GM12878 (cell line): ENCODE results near the gene ALOXE3.

Experiments used
- CHD2 ChIP-seq: IDR thresholded peaks from 2 replicates; pipeline ENCODE4 v1.6.1; 2011; ENCODE audit warnings: low read depth, low read length, improper control_type of control experiment, borderline replicate concordance
- CREM ChIP-seq: IDR thresholded peaks from 2 replicates; pipeline ENCODE4 v1.6.1; 2014; ENCODE audit warnings: antibody characterized with exemption, low read depth
- EZH2 ChIP-seq: IDR thresholded peaks from 2 replicates; pipeline ENCODE4 v1.6.1; 2012; ENCODE audit warnings: low read depth, mild to moderate bottlenecking, control low read depth, inconsistent platforms, low read length, borderline replicate concordance; ENCODE audit not compliant: control insufficient read depth
- HDGF ChIP-seq: fragments of 450-650 bp; IDR thresholded peaks from 2 replicates; pipeline ENCODE4 v1.6.1; 2016; ENCODE audit warnings: antibody characterized with exemption
- POLR2A ChIP-seq: IDR thresholded peaks from 2 replicates; pipeline ENCODE4 v1.6.1; 2011; ENCODE audit warnings: low read depth, mild to moderate bottlenecking, low read length
- POLR2AphosphoS5 ChIP-seq: IDR thresholded peaks from 2 replicates; pipeline ENCODE4 v1.6.1; 2011; ENCODE audit warnings: mild to moderate bottlenecking, low read length, inconsistent platforms
- RB1 ChIP-seq: fragments of 450-650 bp; formaldehyde crosslinking; IDR thresholded peaks from 2 replicates; pipeline ENCODE4 v1.6.1; 2017; ENCODE audit warnings: mild to moderate bottlenecking, borderline replicate concordance
- REST ChIP-seq: IDR thresholded peaks from 2 replicates; pipeline ENCODE4 v1.6.1; 2012; ENCODE audit warnings: mild to moderate bottlenecking, low read depth, low read length
- SMAD1 ChIP-seq: fragments of 450-650 bp; IDR thresholded peaks from 2 replicates; pipeline ENCODE4 v1.6.1; 2018; ENCODE audit warnings: mild to moderate bottlenecking, low read depth; ENCODE audit not compliant: partially characterized antibody
- YY1 ChIP-seq: IDR thresholded peaks from 2 replicates; pipeline ENCODE4 v1.6.1; 2011; ENCODE audit warnings: low read depth, mild to moderate bottlenecking, low read length
- TF ChIP-seq, protein P1 (sequence below), 3 experiments: IDR thresholded peaks in 2 of 3; conservative IDR thresholded peaks in 1 of 3; 2 replicates each; pipeline ENCODE4 v1.5.1; 2011; ENCODE audit warnings: low read depth in 3 of 3, low read length in 3 of 3, mild to moderate bottlenecking in 3 of 3, control low read depth in 2 of 3, moderate library complexity in 2 of 3, inconsistent platforms in 1 of 3, mixed read lengths in 1 of 3; ENCODE audit not compliant: control insufficient read depth in 2 of 3, insufficient read depth in 1 of 3; ENCODE audit errors: extremely low read depth in 1 of 3
- TF ChIP-seq, protein P2 (sequence below): IDR thresholded peaks from 2 replicates; pipeline ENCODE4 v1.6.1; 2011; ENCODE audit warnings: low read depth, low read length, improper control_type of control experiment, borderline replicate concordance

DNA sequence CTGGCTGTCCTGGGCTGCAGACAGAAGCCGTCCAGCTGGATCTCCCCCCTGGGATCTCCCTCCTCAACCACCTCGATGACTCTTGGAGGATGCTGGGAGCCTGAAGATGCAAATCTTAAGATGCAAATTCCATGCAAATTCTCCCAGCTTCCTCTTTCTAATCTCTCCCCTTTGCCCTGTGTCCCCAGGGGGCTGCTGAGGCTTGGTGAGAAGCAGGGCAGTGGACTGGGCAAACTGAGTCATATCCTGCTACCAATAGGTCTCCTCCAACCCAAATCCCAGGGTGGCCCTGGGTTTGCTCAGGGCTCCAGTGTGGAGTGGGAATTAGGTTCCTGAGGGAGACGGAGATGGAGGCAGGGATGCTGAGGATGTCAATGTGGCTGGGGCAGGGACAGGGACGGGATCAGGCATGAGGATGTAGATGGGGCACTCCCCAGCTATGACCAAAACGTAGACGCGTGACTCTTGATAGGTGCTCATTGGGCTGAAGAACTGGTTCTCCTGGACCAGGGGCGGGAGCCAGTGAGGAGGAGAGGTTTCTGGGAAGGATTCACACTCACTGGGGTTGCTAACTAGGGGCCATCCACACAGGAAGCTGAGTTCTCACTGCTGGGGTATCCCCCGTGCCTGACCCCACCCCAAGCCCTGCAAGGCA, 27.2 kb downstream of the ALOXE3 start:
- TF ChIP-seq, protein P1, sequence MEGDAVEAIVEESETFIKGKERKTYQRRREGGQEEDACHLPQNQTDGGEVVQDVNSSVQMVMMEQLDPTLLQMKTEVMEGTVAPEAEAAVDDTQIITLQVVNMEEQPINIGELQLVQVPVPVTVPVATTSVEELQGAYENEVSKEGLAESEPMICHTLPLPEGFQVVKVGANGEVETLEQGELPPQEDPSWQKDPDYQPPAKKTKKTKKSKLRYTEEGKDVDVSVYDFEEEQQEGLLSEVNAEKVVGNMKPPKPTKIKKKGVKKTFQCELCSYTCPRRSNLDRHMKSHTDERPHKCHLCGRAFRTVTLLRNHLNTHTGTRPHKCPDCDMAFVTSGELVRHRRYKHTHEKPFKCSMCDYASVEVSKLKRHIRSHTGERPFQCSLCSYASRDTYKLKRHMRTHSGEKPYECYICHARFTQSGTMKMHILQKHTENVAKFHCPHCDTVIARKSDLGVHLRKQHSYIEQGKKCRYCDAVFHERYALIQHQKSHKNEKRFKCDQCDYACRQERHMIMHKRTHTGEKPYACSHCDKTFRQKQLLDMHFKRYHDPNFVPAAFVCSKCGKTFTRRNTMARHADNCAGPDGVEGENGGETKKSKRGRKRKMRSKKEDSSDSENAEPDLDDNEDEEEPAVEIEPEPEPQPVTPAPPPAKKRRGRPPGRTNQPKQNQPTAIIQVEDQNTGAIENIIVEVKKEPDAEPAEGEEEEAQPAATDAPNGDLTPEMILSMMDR (IDR thresholded peaks at IDR 0.05 in 2 of 3, conservative IDR thresholded peaks at IDR 0.05 in 1 of 3; ENCODE audit: control insufficient read depth in 2 of 3, extremely low read depth in 1 of 3, insufficient read depth in 1 of 3, low read depth in 3 of 3, low read length in 3 of 3), result no peak
- TF ChIP-seq REST (no peak), POLR2AphosphoS5 (no peak), POLR2A (no peak), RB1 (no peak), YY1 (no peak), EZH2 (no peak), CHD2 (no peak), CREM (no peak), SMAD1 (no peak), HDGF (no peak)
- TF ChIP-seq, protein P2, sequence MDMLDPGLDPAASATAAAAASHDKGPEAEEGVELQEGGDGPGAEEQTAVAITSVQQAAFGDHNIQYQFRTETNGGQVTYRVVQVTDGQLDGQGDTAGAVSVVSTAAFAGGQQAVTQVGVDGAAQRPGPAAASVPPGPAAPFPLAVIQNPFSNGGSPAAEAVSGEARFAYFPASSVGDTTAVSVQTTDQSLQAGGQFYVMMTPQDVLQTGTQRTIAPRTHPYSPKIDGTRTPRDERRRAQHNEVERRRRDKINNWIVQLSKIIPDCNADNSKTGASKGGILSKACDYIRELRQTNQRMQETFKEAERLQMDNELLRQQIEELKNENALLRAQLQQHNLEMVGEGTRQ, result no peak
